NCI-H2171 (cell line): ENCODE results near the gene RSF1.
A peak's percentile ranks its signal among the peaks of the same experiment; 100 is the strongest.

ENCODE experiments used
- DNase-seq: peaks from one replicate; lab custom pipeline; 2025; lab: John Stamatoyannopoulos, UW

Gene RSF1

DNA sequence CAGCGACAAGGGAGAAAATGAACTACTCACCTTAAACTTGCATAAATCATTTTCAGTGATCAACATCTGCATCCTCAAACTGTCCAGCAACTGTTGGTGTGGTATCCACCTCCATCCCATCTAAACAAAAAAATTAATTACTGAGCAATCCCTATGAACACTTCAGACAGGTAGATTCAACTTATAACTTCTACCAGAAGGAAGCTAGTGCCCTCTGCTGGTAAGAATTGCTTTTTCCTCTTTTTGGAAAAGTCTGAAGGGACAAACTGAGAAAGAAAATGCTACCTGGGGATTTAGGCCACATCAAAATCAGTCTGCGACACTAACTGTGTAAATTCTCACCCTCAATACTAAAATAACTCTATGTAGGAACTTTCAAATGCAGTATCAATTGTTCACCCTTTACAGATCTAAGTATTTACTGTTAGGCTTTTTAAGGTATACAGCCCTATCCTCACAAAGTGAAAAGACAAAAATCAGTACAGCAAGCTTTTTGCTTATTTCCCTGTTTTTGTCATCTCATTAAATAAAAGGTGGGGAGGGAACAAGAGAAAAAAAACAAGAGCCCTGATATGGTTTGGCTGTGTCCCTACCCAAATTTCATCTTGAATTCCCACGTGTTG lies 200.8 kb downstream of the RSF1 start:
- peak; percentile 50 for DNase-seq

- DNase-seq: no peak
These were observed 202.6 kb downstream of the RSF1 start for GRCh38 chr11:77617892-77618291.

- no peak for DNase-seq
These were observed 208.6 kb downstream of the RSF1 start for GRCh38 chr11:77611921-77612320.
